ENCODE measurements around the gene PDE9A. TPM values are rescaled to one million over a fixed set of nuclear protein-coding genes. Genes with fewer than 3 reads are reported as not detected.

The PDE9A gene
- total and polyA plus RNA-seq, 2 experiments from 2014 or later = 14.3 to 19.6 TPM

DNA sequence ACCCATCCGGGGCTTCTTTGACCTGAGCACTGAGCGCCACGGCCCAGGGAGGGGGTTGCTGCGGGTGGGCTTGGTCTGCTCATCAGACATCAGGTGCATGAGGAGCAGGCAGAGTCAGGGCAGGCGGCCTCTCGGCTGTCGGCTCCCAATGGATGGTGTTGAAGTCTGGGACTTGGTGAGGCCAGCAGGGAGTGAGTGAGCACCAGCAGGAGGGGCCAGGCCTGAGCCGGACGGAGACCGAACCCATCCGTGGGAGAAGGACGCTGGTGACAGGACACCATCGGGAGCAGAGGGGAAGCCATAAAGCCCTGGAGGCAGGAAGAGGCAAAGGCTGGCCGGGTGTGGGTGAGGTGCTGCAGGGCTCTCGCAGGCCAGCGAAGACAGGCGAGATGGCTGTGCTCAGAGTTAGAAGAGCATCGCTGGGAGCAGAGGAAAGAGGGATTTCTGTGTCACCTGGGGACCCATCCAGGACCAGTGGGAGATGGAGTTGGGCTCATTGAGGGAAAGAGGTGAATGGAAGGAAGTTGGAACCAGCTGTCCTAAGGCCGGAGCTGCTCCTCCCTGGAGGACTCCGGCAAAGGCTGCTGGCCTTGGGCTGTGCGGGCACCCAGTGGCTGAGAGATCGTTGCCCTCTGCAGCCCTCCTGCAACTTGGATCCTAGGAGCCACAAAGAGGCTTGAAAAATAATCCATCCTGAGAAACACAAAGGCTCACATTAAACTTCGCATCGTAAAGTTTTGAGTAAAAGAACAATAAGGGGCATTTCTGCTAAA lies 49.9 kb downstream of the PDE9A start:
- no peaks in the 10 kb centered on the region for H4K20me1 ChIP-seq (ENCODE audit: insufficient read depth, poor library complexity, severe bottlenecking)
- DNase-seq (ENCODE audit: low spot score) = no peak

DNA sequence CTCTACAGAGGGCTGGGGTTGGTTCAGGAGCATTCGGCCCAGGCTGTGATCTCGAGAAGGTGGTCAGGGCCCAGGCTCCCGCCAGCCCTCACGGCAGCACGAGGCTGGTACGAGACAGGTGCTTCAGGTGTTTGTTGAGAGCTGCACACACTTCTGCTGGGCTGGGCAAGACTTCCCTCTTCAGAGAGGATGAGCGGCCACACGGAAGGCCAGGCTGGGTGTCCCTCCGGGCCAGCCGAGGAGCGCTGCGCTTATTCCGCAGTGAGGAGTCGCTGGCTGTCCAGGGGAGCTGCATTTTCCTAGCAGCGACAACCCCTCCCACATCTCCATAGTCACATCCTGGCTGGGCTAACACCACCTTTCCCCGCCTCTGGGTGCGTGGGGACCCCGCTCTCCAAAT lies 50.5 kb downstream of the PDE9A start:
- Histone ChIP-seq H3K4me3 (no peak overlapping the region), H3K79me2 (no peaks in the 10 kb centered on the region), H3K4me2 (no peak overlapping the region), H3K36me3 (replicated peaks; ENCODE audit: insufficient read depth, low read depth) (no peaks in the 10 kb centered on the region), H3K9me2 (replicated peaks; ENCODE audit: insufficient read depth) (no peaks in the 10 kb centered on the region), H4K20me1 (ENCODE audit: insufficient read depth, poor library complexity, severe bottlenecking) (no peaks in the 10 kb centered on the region), H3K27me3 (no peaks in the 10 kb centered on the region), H3K9me3 (ENCODE audit: low read depth) (no peaks in the 10 kb centered on the region), H3K27ac (no peak overlapping the region), H2AFZ (no peak overlapping the region), H3K4me1 (ENCODE audit: insufficient read depth) (no peaks in the 10 kb centered on the region)
- 89% methylated on average over 18 of the region's 18 CpGs for WGBS (ENCODE audit: low lambda C conversion rate, missing lambda C conversion rate)
- TF ChIP-seq EZH2phosphoT487 (IDR thresholded peaks at IDR 0.05; ENCODE audit: low read depth, severe bottlenecking, unreplicated experiment) (no peak), EZH2 (IDR thresholded peaks at IDR 0.05; ENCODE audit: borderline replicate concordance) (no peak)
- TF ChIP-seq, protein P1, sequence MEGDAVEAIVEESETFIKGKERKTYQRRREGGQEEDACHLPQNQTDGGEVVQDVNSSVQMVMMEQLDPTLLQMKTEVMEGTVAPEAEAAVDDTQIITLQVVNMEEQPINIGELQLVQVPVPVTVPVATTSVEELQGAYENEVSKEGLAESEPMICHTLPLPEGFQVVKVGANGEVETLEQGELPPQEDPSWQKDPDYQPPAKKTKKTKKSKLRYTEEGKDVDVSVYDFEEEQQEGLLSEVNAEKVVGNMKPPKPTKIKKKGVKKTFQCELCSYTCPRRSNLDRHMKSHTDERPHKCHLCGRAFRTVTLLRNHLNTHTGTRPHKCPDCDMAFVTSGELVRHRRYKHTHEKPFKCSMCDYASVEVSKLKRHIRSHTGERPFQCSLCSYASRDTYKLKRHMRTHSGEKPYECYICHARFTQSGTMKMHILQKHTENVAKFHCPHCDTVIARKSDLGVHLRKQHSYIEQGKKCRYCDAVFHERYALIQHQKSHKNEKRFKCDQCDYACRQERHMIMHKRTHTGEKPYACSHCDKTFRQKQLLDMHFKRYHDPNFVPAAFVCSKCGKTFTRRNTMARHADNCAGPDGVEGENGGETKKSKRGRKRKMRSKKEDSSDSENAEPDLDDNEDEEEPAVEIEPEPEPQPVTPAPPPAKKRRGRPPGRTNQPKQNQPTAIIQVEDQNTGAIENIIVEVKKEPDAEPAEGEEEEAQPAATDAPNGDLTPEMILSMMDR (IDR thresholded peaks at IDR 0.05; ENCODE audit: poor library complexity) = no peak
- DNase-seq (ENCODE audit: low spot score) = no peak

More for the DNA sequence above, 49.9 kb downstream of the PDE9A start:
- no peak for TF ChIP-seq EZH2 (IDR thresholded peaks at IDR 0.05; ENCODE audit: borderline replicate concordance)
- TF ChIP-seq, protein P1 (IDR thresholded peaks at IDR 0.05; ENCODE audit: poor library complexity) = no peak
- no peak for TF ChIP-seq EZH2phosphoT487 (IDR thresholded peaks at IDR 0.05; ENCODE audit: low read depth, severe bottlenecking, unreplicated experiment)
- WGBS (ENCODE audit: low lambda C conversion rate, missing lambda C conversion rate) = 96% methylated on average over 24 of the region's 24 CpGs
- H3K27ac ChIP-seq = no peak overlapping the region
- no peaks in the 10 kb centered on the region for H3K9me3 ChIP-seq (ENCODE audit: low read depth)
- no peaks in the 10 kb centered on the region for H3K27me3 ChIP-seq
- H3K9me2 ChIP-seq (replicated peaks; ENCODE audit: insufficient read depth) = no peaks in the 10 kb centered on the region
- no peak overlapping the region for H3K4me2 ChIP-seq
- no peaks in the 10 kb centered on the region for H3K4me1 ChIP-seq (ENCODE audit: insufficient read depth)
- no peaks in the 10 kb centered on the region for H3K36me3 ChIP-seq (replicated peaks; ENCODE audit: insufficient read depth, low read depth)
- H3K4me3 ChIP-seq = no peak overlapping the region
- no peaks in the 10 kb centered on the region for H3K79me2 ChIP-seq
- H2AFZ ChIP-seq = no peak overlapping the region

DNA sequence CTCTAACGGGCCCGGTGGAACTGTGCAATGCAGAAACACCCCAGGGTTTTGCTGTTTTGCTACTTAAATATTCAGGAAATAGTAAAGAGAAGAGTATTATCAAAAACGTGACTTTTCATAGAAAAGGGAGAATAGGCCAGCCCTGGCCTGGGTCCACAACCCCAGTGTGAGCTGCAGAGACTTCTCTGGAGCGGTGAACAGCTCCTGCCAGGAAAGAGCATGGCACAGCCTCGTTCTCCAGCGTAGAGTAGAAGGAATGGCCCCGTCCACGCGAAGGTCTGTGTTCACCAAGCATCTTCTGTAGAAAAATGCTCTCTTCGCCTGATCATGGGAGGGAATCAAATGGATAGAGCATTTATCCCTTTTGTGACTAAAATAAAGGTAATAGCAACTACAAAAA lies 51.4 kb downstream of the PDE9A start:
- Histone ChIP-seq H2AFZ (no peak overlapping the region), H3K4me2 (no peak overlapping the region), H3K79me2 (no peaks in the 10 kb centered on the region), H3K9me2 (replicated peaks; ENCODE audit: insufficient read depth) (no peaks in the 10 kb centered on the region), H3K27ac (no peak overlapping the region), H3K27me3 (no peaks in the 10 kb centered on the region), H3K4me3 (no peak overlapping the region), H3K4me1 (ENCODE audit: insufficient read depth) (no peaks in the 10 kb centered on the region), H3K9me3 (ENCODE audit: low read depth) (no peaks in the 10 kb centered on the region), H4K20me1 (ENCODE audit: insufficient read depth, poor library complexity, severe bottlenecking) (no peaks in the 10 kb centered on the region), H3K36me3 (replicated peaks; ENCODE audit: insufficient read depth, low read depth) (no peaks in the 10 kb centered on the region)
- TF ChIP-seq, protein P1 (IDR thresholded peaks at IDR 0.05; ENCODE audit: poor library complexity) = no peak
- TF ChIP-seq EZH2phosphoT487 (IDR thresholded peaks at IDR 0.05; ENCODE audit: low read depth, severe bottlenecking, unreplicated experiment) = no peak
- TF ChIP-seq EZH2 (IDR thresholded peaks at IDR 0.05; ENCODE audit: borderline replicate concordance) = no peak
- WGBS (ENCODE audit: low lambda C conversion rate, missing lambda C conversion rate) = 88% methylated on average over 10 of the region's 10 CpGs
- DNase-seq (ENCODE audit: low spot score) = no peak
